ENCODE data around the gene CDS1. TPM values are rescaled to one million over a fixed set of nuclear protein-coding genes. Genes with fewer than 3 reads are reported as not detected.

The CDS1 gene
- total RNA-seq, 4 donors from 2014 or later, result 0.07 to 1.1 TPM; not detected in 2

- ATAC-seq (no peak), DNase-seq (no peak)
- Histone ChIP-seq H3K4me1 (no peaks in the 10 kb centered on the region), H3K4me3 (no peak overlapping the region), H3K27me3 (no peaks in the 10 kb centered on the region), H3K36me3 (peaks cover 0 to 75% of the 10 kb centered on the region in 2 donors), H3K27ac (no peak overlapping the region), H3K9me3 (no peaks in the 10 kb centered on the region)
- in situ Hi-C loops (cut with MboI; ENCODE audit: low sequenced_read_pairs in 4 of 4), result no loop called here
- no peak for TF ChIP-seq CTCF (IDR thresholded peaks at IDR 0.05 in 4 of 5, conservative IDR thresholded peaks at IDR 0.05 in 1 of 5)
- intact Hi-C loops (cut with DNase I; ENCODE audit: low total_unique reads), result no loop called here
Measured at GRCh38 chr4:84672177-84672576, 89.2 kb downstream of the CDS1 start.

GRCh38 chr4:84673475-84674240 lies 90.7 kb downstream of the CDS1 start:
- H3K9me3 ChIP-seq, result no peaks in the 10 kb centered on the region
- intact Hi-C loops (cut with DNase I; ENCODE audit: low total_unique reads), result no loop called here
- no peaks in the 10 kb centered on the region for H3K4me1 ChIP-seq
- peaks cover 0 to 80% of the 10 kb centered on the region in 2 donors for H3K36me3 ChIP-seq
- in situ Hi-C loops (cut with MboI; ENCODE audit: low sequenced_read_pairs in 4 of 4), result no loop called here
- TF ChIP-seq CTCF (IDR thresholded peaks at IDR 0.05 in 4 of 5, conservative IDR thresholded peaks at IDR 0.05 in 1 of 5), result no peak
- TF ChIP-seq POLR2A (IDR thresholded peaks at IDR 0.05), result no peak
- H3K27ac ChIP-seq, result no peak overlapping the region
- ATAC-seq (no peak), DNase-seq (no peak)
- H3K4me3 ChIP-seq, result no peak overlapping the region
- H3K27me3 ChIP-seq, result no peaks in the 10 kb centered on the region

- intact Hi-C loops (cut with DNase I; ENCODE audit: low total_unique reads), result no loop called here
- in situ Hi-C loops (cut with MboI; ENCODE audit: low sequenced_read_pairs in 4 of 4), result no loop called here
- Histone ChIP-seq H3K4me3 (no peak overlapping the region), H3K27ac (no peak overlapping the region), H3K27me3 (no peaks in the 10 kb centered on the region), H3K9me3 (no peaks in the 10 kb centered on the region), H3K36me3 (peaks cover 0 to 75% of the 10 kb centered on the region in 2 donors), H3K4me1 (peaks cover 5 to 6% of the 10 kb centered on the region in 2 donors)
- DNase-seq, result no peak
- TF ChIP-seq CTCF (IDR thresholded peaks at IDR 0.05 in 4 of 5, conservative IDR thresholded peaks at IDR 0.05 in 1 of 5) (no peak), POLR2A (IDR thresholded peaks at IDR 0.05) (no peak)
- ATAC-seq, result no peak
Measured at GRCh38 chr4:84677093-84677492, 94.2 kb downstream of the CDS1 start.

GRCh38 chr4:84677995-84678394 lies 95.1 kb downstream of the CDS1 start:
- ATAC-seq, result peak in 1 of 2 donors; percentile 44
- intact Hi-C loops (cut with DNase I; ENCODE audit: low total_unique reads) (no loop called here), in situ Hi-C loops (cut with MboI; ENCODE audit: low sequenced_read_pairs in 4 of 4) (no loop called here)
- H3K27ac ChIP-seq, result no peak overlapping the region
- peaks cover 0 to 75% of the 10 kb centered on the region in 2 donors for H3K36me3 ChIP-seq
- H3K4me1 ChIP-seq, result peaks cover 9 to 14% of the 10 kb centered on the region in 2 donors
- TF ChIP-seq POLR2A (IDR thresholded peaks at IDR 0.05), result no peak
- no peak for TF ChIP-seq CTCF (IDR thresholded peaks at IDR 0.05 in 4 of 5, conservative IDR thresholded peaks at IDR 0.05 in 1 of 5)
- no peaks in the 10 kb centered on the region for H3K27me3 ChIP-seq
- DNase-seq, result peak in 1 of 2 donors; percentile 28
- no peaks in the 10 kb centered on the region for H3K9me3 ChIP-seq
- no peak overlapping the region for H3K4me3 ChIP-seq
